CD4-positive, alpha-beta T cell treated with Interleukin-17A for 1 hour (primary cell): Measurements from ENCODE around the gene HPF1.
"Not testable (repeated sequence)": the region's sequence is repeated elsewhere in the genome, so short reads cannot be mapped to it uniquely, and the experiment has no call there.

Experiments
- DNase-seq: peaks from one replicate; pipeline ENCODE4 v3.0.0-alpha.2; 2020

Gene HPF1

DNA sequence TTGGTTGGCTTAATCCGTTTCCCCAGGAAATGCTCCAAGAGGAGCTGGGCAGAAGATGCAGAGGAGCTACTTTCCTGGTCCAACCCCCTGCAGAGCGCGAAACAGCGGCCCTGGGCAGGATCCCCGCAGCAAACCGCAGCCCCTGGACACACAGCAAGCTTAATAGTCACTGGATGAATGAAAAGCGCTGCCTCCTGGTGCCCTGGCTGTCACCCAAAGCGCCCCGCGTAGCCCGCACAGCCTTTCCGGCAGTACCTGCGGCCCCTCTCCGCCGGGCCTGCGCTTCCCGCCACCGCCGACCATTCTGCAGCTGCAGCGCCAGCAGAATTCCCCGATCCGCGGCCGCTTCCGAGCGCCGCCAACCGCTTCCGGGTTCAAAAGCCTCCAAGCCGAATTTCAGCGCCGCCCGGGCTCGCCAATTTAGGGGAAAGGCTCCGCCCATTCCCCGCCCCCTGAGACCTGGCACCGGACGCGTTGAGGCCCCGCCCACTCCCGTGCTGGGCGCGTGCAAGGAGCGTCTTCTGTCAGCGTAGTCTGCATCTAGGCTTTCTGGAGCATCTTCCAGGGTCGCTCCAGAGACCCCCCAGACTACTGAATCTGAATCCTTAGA is at the start of gene HPF1:
Gene HPF1, minus strand, starts transcription at position 370 of the 610 bp plus-strand sequence. Its CDS starts 67 bp downstream, at position 303.
- peak; percentile 94 for DNase-seq

DNA sequence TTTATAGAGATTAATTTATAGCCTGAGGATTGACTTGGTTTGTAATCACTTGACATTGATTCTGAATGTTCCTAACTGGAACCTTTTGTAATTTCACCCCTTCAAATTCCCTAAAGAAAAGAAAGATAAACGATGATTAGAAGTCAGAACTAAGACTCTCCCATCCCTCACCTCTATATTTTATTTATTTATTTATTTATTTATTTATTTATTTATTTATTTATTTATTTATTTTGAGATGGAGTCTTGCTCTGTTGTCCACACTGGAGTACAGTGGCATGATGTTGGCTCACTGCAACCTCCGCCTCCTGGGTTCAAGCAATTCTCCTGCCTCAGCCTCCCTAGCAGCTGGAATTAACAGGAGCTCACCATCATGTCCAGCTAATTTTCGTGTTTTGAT is 49.0 kb upstream of the HPF1 start:
- not testable (repeated sequence) for DNase-seq

DNA sequence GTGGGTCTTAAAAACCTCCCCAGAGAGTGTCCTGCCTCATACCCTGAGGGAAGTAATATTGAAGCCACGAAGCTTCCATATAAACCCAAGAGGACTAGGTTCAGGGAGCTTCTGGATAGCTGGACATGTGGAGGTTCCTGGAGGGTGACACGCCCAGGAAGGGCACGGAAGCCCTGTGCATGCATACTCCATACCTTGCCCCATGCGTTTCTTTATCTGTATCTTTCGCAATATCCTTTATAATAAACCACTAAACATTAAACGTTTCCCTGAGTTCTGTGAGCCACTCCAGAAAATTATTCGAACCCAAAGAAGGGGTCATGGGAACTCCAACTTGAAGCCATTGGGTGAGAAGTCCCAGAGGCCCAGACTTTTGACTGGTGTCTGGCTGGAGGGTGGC is 45.7 kb upstream of the HPF1 start:
- no peak for DNase-seq

DNA sequence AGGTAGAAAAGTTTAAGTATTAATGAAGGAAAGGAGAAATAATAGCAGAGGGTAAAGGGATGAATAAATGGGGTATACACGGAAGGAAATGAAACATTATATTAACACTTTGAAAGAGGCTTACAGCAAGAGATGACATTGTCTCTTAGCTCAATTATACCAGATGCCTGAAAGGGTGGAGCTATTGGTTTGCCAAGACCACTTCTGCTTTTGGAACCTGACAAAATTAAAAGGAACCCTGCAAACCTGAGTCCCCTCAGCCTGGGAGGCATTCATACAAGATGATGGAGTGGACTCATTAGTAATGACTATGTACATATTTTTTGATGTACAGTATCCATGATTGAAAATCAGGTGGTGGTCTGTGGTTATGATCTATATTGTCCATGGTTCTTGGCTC is 45.1 kb upstream of the HPF1 start:
- DNase-seq, result no peak

DNA sequence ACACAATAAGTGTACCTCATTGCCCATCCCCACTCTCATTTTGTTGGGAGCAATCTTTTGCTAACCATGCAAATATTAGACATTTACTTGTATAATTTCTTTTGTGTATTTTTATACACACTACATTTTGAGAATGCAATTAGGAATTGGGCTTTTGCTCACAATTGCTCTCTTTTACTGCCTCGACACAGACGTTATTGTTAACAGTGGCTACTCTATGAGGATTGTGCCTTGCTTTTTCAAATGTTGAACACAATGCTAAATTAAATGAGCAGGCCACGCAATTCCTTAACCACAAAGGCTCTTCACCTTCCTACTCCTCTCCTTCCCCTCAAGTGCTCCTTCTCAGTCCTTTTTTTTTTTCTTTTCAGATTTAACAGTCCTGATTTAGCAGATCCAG is 42.8 kb upstream of the HPF1 start:
- DNase-seq, result no peak

DNA sequence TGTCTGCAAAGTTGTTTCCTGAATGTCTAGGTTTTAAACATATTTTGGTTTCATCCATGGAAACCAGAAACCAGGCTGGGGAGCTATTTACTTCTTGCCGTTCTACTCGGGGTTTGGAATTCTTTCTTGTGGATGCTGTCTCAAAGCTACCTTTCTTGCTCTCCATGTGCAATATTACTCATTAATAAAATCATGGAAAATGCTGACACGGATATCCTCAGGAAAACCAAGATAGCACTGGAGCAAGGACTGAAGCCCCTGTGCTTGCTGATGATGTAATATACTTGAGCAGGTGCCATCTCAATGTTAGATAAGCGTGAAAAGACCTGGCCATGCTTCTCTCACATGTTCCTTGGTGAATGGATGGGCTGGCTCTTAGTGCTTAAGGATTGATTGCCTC is 41.5 kb upstream of the HPF1 start:
- no peak for DNase-seq

DNA sequence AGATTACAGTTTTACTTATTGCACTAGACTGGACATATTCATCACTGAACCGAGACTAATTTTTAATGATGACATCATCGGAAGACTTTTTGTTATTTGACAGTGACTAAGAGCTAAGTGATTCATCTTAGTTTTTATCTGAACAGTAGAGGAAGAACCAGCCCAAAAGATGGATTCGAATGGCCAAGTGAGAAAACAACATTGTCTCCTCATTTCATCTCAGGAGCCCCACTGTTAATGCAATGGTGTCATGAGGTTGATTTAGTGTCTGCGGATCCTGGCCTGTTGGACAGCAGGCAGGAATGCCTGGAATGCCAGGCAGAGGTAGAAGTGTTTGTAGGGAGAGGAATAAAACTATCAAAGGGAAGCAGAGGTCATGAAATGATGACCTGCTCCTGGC is 37.8 kb upstream of the HPF1 start:
- no peak for DNase-seq

DNA sequence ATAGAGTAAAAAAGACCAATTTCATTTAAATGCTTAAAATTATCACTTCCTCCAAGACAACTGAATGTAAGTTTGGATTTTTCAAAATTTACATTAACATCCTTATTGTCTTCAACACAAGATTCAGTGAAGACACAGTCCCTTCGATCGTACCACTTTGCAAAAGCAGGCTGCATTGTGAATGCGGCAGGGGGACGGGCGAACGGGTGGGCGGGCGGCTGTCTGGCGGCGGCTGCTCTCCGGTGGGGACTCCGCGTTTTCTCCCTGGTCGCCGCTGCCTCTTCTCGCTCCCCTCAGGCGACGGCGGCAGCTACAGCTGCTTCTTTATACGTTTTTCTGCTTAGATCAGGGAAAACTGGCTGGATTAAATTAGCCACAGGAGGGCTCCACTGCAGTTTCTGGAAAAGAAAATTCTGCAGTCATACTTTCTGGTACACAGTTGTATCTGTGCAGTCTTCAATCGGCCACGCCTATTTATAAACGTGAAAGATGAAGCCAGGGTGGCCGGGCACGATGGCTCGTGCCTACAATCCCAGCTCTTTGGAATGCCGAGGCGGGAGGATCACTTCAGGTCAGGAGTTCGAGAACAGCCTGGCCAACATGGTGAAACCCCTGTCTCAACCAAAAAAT is 33.9 kb upstream of the HPF1 start:
- DNase-seq, result no peak

DNA sequence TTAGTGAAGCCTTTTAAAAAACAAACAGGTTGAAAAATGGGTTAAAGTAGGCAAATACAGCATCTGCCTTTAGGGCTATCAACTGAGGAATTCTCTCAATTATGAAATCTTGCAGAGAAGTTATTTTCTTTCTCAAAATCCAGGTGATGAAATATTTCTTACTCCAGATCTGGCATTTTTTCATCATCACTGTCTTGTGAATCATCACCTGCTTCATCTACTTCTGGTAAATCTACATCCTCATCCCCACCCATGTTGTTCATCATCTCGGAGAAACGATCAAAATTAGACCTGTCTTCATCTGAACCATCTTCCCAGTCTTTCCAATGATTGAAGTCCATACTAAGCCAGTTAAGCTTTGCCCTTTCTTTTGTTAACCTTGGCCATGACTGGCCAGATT is 33.3 kb upstream of the HPF1 start:
- no peak for DNase-seq

DNA sequence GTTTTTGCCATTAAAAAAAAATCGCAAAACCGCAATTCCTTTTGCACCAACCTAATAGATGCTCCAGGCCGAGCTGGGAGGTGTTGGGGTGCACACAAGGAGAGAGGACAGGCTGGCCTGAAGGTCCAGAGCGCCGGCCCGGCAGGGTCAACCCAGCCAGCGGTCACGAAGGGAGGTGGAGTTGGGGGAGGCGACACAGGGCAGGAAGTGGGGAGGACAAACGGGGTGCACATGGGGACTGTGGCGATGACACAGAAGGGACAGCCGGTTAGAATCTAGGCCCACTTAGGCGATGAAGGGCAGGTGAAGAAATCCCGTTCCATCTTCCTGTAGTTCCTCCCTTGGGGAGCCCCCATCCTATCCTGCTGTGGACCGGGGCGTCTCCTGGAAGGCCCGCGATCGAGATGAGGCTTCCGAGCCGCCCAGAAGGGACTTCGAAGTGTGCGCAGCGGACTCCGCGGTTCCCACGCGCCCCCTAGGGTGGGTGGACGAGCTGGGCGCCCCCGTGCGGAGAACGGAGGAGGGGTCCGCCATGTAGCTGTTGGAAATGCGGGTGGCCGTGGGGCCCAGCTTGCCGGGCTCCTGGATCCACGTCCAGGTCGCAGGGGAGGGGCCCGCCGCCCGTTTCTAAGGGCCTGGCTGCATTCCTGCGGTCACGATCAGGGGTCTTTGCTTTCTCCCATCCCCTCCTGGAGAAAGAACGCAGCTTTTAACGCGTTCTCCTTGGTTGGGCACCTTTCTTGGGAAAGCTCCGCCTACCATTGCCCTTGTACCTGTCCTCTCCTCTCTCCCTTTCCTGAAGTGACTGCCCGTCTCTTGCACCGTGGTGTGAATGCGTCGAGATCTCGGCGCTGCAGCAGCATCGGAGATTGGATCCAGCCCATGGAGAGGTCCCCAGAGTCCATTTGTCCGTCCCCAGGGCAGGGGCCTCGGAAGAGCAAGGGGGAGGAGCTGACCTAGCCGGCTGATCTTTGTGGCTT is 17.0 kb upstream of the HPF1 start:
- DNase-seq, result peak; percentile 24

DNA sequence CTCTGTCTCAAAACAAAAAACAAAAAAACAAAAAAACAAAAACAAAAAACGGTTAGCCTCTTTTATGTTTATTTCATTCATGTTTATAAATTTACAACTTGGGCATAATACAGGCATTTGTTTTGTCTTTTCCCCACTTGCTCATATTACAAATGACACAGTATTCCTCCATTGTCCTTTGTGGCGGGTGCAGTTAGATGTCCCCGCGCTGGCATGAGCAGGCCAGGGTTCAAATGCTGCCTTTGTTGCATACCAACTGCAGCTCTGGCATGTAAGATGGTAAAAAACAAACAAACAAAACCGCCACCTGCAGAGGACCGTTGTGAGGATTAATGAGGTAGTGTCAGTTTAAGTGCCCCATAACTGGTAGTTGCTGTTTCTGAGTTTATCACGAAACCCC is 16.1 kb upstream of the HPF1 start:
- no peak for DNase-seq

DNA sequence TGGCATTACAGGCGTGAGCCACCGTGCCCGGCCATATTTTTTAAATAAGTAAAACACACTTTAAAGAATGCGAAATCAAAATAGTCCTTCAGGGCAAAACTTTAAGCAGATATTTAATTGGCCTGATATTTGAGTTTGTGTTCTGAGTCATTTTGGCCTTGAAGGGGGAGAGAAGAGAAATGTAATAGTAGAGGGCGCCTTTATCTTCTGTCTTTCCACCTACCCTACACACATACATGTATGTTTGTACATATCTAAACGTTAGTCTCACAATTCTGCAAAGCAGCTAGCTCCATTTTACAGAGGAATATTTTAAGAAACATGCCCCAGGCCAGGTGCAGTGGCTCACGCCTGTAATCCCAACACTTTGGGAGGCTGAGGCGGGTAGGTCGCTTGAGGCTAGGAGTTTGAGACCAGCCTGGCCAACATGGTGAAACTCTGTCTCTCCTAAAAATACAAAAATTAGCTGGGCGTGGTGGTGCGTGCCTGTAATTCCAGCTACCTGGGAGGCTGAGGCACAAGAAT is 13.9 kb upstream of the HPF1 start:
- not testable (repeated sequence) for DNase-seq

DNA sequence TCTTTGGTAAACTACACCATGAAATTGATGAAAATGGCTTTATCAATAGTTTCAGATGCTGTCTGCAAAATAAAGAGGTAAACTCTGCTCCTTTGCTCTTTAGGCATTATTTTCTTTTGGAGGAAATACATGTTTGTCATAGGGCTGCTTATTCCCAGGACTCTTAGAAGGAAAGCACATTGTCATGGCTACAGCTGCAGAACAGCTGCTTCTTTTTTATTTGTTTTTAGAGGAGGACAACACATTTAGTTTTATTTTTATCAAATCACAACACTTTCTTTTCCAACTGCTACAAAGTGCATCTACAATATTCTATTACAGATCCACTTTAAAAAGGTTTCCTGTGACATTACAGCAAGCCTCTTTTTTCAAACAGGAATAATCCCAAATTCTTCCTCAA is 12.7 kb upstream of the HPF1 start:
- DNase-seq, result no peak

DNA sequence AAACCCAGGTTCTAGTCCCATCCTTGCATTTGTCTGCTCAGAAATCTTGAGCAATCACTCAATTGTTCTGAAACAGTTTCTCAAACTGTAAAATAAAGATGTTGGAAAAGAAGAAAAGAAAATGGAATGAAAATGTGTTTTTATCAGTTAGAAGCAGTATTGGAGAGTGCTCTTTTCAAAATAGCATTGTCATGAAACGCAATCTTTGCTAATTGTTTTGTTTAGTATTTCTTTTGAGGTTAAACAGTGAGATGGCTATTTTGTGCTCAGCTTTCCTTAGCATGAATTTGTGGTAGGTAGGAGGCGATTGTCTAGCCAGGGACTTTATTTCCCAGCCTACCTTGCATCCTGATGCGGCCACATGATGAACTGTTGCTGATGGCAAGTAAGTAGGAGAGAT is 10.6 kb upstream of the HPF1 start:
- no peak for DNase-seq

DNA sequence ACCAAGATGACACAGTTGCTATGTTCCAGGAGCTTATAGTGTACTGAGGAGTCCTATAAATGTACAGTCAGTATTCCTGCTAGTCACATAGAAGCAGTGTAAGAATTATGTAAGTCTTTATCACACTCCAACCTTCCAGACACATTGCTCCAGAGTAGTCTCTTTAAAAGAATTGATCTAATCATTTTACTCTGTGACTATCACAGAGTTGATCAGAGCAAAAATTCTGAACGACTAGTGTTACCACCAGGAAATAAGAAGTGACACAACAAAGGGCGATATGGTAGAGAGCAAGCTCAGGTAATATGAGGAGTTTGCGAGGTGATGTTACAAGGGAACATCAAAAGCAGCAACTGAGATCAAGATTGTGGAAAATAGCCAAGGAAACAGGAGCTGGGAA is 9.0 kb upstream of the HPF1 start:
- no peak for DNase-seq

DNA sequence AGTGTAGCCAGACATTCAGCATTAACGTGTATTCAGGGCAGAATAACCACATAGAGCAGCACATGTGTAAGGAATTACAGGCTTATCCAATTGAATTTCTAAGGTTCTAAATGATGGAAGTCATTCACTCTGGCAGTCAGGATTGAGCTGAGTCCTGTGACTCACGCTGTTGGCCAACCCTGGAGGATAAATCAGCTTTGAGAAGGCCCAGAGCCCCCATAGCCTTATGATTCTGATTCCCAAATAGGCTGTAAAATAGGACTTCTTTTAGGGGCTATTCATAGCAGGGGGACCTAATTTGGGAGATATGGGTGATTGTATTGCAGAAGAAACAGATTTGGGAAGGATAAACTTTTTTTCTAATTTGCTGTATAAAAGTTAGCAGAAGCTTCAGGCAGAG is 8.1 kb upstream of the HPF1 start:
- DNase-seq, result no peak

DNA sequence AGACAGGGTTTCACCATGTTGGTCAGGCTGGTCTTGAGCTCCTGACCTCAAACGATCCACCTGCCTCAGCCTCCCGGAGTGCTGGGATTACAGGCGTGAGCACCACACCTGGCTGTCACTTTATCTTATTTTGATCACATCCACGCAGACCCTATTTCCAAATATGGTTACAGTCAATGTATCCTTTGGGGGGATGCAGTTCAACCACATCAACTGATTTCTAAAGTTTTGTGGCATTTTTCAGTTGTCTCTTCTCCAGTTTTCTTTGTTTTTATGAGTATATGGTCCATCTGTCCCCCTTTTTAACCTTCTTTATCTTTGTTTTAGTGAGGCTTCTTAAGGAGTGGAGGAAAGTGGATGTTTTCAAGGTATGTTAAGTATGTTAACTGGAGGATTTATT is 4.1 kb upstream of the HPF1 start:
- no peak for DNase-seq

DNA sequence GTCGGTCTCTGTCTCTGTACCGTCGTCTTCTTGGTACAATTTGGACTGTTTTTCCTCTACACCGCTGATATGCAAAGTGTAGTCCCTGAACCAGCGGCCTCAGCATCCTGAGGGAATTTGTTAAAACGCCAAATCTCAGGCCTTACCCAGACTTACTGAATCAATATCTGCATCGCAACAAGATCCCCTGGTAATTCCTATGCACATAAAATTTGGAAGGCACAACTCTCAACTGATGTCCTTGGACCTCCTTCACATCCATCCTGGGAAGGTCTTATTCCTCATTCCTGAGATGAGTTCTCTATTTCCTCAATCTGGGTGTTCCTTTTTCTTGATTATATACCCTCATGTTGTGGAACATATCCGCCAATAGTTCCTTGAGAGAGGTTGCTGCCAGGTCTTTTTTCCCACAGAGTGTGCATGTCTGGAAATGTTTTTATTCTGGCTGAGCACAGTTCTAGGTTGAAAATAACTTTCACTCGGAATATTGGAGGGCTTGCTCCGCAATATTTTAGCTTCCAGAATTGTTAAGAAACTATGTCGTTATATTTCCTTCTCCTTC is 738 bp upstream of the HPF1 start:
- DNase-seq, result peak; percentile 3

DNA sequence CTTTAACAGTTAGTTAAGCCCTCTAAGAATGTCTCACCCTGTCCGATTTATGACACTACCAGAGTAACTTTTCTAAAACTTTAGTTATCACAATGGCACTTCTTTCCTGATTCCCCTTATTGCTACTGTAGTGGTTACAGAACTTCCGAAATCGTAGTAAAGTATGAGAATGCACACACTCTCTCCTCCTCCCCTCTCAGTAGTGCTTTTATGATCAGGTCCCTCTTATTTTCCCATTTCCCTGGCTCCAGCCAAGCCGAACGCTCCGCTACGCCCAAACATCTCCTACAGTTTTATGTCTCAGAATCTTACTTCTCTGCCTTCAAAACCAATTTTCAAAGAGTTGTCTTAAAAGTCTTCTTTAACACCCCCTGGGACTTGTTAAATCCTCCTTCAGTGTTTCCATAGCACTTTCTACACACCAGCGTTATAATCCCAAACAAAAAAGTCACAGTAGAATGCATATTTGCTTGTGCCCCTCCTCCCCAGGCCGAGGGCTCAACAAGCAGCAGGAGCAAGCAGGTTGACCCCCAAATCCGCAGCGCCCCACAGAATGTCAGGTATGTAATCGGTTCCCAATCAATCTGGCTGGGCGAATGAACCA is 671 bp downstream of the HPF1 start:
- no peak for DNase-seq

DNA sequence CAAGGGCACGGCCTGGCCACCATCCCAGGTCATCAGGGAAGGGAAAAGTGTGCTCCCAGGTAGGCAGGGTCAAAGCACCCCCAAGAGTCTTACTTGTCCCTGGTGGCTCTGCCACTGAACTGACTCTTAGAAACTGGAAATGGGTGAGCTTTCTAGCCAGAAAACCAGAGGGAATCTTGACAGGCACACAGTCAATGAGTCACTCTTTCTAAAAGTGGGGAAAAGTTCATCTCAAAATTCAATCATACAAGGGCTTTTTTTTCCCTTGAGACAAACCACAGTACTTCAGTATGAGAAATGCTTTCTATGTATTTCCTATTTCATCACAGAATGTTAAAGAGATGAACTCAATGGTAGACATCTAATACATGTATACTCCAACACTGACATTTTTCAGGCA is 12.5 kb downstream of the HPF1 start:
- DNase-seq, result no peak

DNA sequence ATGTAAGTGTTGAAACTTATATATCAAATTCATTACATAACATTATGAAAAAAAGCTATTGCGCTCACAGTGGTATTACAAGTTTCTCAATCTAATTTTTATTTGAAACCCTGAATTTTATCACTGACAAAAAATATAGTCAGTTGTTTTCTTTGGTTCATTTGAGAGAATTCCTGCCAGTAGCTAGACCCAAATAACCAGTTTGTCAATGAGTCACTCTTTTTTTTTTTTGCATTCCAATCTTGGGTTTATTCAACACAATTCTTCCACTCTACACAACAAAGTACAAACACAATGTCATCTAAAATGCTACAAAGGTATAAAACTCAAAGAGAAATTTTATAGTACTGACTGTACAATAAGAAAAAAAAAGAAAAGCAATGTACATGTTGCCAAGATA is 13.1 kb downstream of the HPF1 start:
- no peak for DNase-seq

DNA sequence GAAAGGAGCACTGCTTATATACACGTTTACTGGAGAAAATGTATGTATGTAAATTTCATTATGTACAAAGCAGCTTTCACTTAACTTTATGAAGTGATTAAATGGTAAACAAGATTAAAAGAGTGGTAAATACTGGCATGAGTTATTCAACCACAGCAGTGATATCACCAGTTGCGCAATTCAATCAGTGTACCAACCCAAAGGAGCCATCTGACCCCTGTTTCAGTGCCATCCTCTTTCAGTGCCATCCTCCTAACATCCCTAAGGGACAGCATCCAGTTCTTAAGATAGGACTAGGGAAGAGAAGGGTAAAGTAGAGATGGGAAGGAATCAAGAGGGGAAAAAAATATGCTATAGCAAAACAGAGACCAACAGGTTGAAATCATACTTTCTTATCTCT is 16.2 kb downstream of the HPF1 start:
- DNase-seq, result no peak

DNA sequence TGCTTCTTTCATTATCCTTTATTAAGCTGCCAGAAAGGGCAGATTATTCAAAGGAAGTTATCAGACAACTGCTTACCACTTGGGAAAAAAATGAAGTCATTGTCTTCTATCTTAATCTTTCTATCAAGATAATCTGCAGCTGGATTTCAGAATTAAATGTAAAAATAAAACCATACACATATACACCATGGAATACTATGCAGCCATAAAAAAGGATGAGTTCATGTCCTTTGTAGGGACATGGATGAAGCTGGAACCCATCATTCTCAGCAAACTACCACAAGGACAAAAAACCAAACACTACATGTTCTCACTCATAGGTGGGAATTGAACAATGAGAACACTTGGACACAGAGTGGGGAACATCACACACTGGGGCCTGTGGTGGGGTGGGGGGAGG is 19.1 kb downstream of the HPF1 start:
- not testable (repeated sequence) for DNase-seq
